PFSK-1 (cell line): ENCODE measurements around the gene BUB1B.

Experiments used
- FOXP2 ChIP-seq: optimal IDR thresholded peaks from 2 replicates; pipeline ENCODE3; 2011; ENCODE audit warnings: borderline replicate concordance, control low read depth, inconsistent platforms; ENCODE audit not compliant: insufficient read depth; ENCODE audit errors: extremely low read length, extremely low read depth
- POLR2AphosphoS5 ChIP-seq: IDR thresholded peaks from 2 replicates; pipeline ENCODE4 v1.6.1; 2012; ENCODE audit warnings: low read depth, mild to moderate bottlenecking, control low read depth, low read length, moderate library complexity
- TAF1 ChIP-seq: IDR thresholded peaks from 2 replicates; pipeline ENCODE4 v1.6.1; 2012; ENCODE audit warnings: low read length, control low read depth, borderline replicate concordance; ENCODE audit not compliant: insufficient read depth
- TF ChIP-seq, protein P1 (sequence below), 2 experiments: IDR thresholded peaks; 2 replicates each; pipeline versions ENCODE4 v1.6.1 to v1.8.0; 2011 to 2012; ENCODE audit warnings: low read depth in 2 of 2, low read length in 2 of 2, control low read depth in 1 of 2, inconsistent platforms in 1 of 2, mild to moderate bottlenecking in 1 of 2, moderate library complexity in 1 of 2; ENCODE audit not compliant: insufficient read depth in 1 of 2

DNA sequence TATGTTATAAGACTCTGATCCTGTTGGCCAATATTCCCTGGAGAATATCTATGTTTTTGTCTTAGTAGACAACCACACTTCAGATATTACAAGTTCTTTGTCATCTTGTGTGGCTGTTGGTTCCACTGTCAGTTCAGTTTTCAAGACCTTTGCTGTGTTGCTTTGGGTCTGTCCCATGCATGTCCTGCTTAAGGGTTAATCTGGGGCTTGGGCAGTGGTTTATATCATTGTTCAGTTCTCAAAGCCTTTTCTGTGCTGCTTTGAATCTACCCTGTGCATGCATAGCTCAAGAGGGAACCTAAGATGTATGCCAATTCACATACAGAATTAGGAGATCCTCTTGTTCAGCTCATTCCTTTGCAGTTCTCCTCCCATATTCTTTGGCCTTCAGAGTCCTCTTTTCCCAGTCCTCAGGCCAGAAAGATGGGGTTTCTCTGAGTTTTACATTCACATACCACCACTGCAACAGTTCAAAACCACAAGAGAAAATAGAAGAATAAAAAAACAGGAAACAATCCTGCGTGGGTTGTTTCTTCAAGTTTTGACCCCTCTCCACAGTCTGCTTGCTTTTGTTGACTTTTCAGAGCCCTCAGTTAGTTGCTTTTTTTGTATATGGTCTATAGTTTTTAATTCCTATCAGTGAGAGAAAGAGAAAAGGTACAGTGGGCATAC, 21.6 kb downstream of the BUB1B start:
- TF ChIP-seq POLR2AphosphoS5 (no peak), FOXP2 (no peak), TAF1 (no peak)
- TF ChIP-seq, protein P1, sequence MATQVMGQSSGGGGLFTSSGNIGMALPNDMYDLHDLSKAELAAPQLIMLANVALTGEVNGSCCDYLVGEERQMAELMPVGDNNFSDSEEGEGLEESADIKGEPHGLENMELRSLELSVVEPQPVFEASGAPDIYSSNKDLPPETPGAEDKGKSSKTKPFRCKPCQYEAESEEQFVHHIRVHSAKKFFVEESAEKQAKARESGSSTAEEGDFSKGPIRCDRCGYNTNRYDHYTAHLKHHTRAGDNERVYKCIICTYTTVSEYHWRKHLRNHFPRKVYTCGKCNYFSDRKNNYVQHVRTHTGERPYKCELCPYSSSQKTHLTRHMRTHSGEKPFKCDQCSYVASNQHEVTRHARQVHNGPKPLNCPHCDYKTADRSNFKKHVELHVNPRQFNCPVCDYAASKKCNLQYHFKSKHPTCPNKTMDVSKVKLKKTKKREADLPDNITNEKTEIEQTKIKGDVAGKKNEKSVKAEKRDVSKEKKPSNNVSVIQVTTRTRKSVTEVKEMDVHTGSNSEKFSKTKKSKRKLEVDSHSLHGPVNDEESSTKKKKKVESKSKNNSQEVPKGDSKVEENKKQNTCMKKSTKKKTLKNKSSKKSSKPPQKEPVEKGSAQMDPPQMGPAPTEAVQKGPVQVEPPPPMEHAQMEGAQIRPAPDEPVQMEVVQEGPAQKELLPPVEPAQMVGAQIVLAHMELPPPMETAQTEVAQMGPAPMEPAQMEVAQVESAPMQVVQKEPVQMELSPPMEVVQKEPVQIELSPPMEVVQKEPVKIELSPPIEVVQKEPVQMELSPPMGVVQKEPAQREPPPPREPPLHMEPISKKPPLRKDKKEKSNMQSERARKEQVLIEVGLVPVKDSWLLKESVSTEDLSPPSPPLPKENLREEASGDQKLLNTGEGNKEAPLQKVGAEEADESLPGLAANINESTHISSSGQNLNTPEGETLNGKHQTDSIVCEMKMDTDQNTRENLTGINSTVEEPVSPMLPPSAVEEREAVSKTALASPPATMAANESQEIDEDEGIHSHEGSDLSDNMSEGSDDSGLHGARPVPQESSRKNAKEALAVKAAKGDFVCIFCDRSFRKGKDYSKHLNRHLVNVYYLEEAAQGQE (IDR thresholded peaks at IDR 0.05; ENCODE audit: insufficient read depth in 1 of 2, low read depth in 2 of 2, low read length in 2 of 2): no peak
